Ecto neural progenitor cell (in vitro differentiated cells): ENCODE measurements around the gene WFDC9.
"Not testable (repeated sequence)": the region's sequence is repeated elsewhere in the genome, so short reads cannot be mapped to it uniquely, and the experiment has no call there.

Experiments used
- DNase-seq: peaks from one replicate; pipeline ENCODE4 v3.0.0-alpha.2; 2018; ENCODE audit warnings: low spot score

WFDC9 gene

DNA sequence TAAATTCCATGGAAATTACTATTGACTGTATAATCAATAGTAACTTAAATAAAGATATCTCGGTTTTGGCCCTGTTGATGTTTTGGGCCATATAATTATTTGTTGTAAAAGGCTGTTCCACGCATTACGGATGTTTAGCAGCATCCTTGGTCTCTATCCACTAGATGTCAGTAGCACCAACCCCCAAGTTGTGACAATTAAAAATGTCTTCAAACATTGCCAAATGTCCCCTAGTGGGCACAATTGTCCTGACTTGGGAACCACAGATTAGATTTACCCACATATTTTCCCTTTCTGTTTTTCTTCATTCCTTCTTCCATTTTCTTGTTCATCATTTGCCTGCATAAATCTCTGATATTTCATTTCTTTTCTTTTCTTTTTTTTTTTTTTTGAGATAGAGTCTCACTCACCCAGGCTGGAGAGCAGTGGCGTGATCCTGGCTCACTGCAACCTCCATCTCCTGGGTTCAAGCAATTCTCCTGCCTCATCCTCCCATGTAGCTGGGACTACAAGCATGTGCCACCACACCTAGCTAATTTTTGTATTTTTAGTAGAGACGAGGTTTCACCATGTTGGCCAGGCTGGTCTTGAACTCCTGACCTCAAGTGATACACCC lies 38.4 kb downstream of the WFDC9 start:
- no peak for DNase-seq

DNA sequence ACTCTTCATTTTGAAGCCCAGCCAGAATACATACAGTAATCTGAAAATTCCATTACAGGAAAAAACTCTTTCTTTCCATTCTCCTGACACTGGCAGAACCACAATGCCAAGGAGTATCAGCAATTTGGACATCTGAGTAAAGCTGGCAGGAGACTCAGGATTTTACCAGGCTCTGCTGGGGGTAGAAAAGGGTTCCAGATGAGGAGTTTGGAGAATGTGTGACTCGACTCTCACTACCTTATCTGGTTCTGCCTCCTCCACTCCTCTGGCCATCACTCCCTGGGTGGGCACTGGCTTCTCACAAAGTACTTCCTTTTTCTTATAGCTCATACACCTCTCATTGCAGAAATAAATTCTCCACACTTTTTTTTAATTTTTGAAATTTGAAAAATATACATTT lies 41.4 kb downstream of the WFDC9 start:
- no peak for DNase-seq

DNA sequence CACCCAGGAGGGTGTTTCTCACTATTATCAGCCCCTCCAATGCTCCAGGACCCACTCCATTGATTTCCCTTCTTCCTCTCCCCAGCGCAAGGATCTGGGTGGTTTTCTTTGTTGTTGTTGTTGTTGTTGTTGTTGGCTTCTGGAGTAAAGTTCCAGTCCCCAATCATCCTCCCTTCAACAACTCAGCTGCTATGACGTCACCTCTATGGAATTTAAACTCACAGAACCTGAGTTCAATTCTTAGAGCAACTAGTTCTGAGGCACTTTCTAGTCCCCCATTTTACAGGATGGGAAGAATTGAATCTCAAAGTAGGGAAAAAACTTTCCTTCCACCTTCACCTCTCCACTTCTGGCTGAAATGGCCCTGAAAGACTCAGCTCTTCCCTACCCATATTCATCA lies 42.3 kb downstream of the WFDC9 start:
- no peak for DNase-seq

DNA sequence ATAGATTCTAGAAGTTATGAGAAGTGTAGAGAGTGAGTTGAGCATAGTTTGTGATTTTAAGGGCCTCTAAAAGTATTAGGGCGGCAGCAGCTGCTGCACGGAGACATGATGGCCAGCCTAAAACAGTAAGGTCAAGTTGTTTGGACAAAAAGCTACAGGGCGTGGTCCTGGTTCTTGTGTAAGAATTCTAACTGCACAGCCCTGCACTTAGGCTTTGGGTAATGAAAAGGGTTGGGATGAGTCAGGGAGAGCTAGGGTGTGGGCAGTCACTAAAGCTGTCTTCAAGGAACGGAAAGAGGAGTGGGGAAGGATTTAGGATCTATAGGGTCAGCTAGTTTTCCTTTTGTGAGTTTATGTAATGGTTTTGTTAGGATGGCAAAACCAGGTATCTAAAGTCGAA lies 45.1 kb downstream of the WFDC9 start:
- DNase-seq, result not testable (repeated sequence)

DNA sequence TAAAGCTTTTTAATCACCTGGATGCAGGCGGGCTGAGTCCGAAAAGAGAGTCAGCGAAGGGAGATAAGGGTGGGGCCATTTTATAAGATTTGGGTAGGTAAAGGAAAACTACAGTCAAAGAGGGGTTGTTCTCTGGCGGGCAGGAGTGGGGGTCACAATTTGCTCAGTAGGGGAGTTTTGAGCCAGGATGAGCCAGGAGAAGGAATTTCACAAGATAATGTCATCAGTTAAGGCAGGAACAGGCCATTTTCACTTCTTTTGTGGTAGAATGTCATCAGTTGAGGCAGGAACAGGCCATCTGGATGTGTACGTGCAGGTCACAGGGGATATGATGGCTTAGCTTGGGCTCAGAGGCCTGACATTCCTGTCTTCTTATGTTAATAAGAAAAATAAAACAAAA lies 46.8 kb downstream of the WFDC9 start:
- DNase-seq, result not testable (repeated sequence)

DNA sequence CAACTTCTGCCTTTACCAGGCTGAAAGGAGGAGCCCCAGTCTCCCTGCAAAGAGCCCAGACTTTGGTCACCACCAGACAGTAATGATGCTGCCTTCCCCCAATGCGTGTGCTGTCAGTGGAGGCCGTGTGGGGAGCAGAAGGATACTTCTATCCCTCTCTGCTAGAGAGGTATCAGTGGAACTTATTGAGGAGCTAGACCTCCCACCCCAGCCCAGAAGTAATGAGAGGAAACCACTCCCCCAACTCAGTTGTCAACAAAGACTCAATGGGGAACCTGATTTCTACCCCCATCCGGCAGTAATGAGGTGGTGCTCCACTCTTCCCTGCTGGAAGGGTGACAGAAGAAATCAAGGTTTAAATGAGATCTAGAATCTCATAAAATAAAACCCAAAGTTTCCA lies 47.6 kb downstream of the WFDC9 start:
- DNase-seq, result no peak

DNA sequence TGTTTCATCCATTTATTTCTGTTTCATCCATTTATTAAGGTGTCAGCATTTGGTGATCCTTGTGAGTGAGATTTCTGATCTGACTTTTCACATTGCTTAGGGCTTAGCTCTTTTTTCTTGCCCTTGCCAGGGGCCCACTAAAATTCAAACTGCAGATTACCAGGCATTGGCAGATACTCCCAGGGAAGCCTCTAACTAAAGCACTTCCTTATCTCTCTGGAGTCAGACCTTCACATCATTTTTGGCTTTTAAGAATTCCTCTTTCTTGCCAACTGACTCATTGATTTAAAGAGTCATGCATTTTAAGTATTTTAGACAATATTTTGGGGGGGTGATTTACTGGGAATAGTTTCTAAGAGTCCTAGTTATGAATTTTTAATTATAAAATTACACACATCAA lies 49.4 kb downstream of the WFDC9 start:
- no peak for DNase-seq

DNA sequence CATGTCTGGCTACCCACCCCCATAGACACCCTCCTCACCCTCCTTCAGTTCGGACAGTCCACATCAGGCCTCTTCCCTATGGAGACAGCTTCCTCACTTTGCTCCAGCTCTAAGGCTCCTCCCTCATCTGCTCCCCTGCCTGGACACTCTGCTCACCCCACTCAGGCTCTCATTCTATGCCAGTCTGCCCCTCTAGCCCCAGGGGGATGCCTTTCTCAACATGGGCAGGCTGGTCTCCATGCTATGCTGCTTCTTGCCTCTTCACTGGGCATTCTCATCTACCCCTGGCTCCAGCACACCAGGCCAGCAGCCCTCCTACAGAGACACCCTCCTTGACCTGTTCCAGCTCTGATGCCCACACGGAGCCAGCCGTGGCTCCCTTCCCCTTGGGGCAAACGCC lies 51.9 kb downstream of the WFDC9 start, which contains the start of gene WFDC8:
WFDC8 (minus strand) TSS at position 101 of the 400 bp plus-strand sequence; CDS start at position 64, 37 bp downstream.
- no peak for DNase-seq

DNA sequence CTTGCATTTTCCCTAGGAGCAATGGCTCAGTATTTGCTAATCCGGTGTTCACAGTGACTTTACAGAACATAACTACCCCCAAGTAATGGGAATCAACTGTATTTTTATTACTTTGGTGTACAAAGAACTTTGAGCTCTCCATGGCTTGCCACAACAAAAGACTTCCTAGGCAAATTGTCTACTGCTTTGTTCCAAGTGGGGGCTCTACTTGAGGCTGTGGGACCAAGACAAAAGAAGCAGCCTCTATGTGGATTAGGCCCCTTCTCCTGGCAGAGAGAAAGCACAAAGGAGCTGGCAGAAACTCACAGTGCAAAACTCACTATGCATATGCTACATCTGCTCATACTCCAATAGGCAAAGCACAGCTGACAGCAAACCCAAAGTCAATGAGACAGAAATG lies 52.9 kb downstream of the WFDC9 start:
- no peak for DNase-seq

DNA sequence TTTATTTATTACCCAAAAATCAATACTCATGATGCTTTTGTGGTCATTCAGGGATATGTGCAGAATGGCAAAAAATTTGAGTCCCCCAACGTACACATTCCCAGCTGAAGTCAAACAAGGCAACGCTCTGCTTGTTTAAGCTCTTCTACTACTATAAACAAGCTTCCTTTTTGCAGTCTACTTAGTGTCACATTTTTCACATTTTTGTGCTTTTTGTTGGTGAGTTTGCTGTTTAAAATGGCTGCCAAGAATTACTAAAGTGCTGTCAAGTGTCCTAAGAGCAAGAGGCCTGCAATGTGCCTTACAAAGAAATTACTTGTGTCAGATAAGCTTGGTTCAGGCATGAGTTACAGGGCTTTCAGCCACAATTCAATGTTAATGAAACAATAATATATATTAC lies 54.1 kb downstream of the WFDC9 start:
- DNase-seq, result no peak

DNA sequence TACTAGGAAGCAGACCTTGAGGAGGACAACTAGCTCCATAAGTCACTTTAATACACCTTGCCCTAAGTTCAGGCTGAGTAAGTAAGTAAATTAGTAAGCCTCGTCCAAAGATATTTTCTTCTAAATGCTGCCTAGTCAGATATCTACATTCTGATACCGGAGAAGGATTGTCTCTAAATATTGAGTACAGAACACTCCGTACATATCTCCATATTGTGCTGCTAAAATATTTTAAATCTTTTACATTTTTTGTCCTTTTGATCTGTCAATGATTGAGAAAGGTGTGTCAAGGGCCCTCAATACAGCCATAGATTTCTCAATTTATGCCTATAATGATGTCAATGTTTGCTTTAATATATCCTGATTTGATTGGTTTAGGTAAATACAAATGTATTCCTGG lies 55.2 kb downstream of the WFDC9 start:
- DNase-seq, result no peak

DNA sequence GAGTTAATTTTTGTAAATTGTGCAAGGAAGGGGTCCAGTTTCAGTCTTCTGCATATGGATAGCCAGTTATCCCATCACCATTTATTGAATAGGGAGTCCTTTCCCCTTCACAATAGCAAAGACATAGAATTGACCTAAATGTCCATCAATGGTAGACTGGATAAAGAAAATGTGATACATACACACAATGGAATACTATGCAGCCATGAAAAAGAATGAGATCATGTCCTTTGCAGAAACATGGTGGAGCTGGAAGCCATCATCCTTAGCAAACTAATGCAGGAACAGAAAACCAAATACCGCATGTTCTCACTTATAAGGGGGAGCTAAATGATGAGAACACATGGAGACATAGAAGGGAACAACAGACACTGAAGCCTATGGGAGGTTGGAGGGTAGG lies 61.4 kb downstream of the WFDC9 start:
- DNase-seq, result not testable (repeated sequence)

DNA sequence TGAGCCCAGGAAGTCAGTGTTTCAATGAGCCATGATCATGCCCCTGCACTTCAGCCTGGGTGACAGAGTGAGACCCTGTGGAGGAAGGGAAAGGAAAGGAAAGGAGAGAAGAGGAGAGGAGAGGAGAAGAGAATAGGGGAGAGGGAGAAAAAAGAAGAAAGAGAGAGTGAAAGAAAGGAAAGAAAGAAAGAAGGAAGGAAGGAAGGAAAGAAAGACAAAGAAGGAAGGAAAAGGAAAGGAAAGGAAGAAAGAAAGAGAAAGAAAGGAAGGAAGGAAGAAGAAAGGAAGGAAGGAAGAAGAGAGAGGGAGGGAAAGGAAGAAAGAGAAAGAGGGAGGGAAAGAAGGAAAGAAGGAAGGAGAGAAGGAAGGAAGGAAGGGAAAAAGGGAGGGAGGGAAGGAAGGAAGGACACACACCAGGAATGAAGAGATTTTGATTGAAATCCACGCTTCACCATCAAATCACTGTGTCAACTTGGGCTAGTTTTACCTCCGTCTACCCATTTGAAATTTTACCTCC lies 66.3 kb downstream of the WFDC9 start:
- no peak for DNase-seq
